Measurements from ENCODE around the gene ELOVL7. TPM values are rescaled to one million over a fixed set of nuclear protein-coding genes. Genes with fewer than 3 reads are reported as not detected.

Gene ELOVL7
- total RNA-seq, 2 experiments from 2014 or later = not detected

DNA sequence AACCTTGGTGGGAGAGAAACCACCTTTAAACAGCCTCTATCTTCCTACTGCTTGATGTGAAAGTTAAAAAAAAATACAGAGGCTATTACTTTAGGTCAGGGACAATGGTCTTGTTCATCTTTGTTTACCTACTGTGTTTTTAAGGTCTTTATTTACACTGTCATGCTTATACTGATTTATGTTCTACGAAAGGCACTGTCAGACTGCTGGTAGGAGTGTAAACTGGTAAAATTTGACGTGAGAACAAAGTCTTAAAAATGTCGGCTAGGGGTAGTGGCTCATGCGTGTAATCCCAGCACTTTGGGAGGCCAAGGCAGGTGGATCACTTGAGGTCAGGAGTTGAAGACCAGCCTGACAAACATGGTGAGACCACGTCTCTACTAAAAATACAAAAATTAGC lies 42.1 kb upstream of the ELOVL7 start:
- CTCF ChIA-PET = no interaction called here
- DNase-seq = no peak
- no peaks in the 10 kb centered on the region for H3K4me1 Mint-ChIP-seq (ENCODE audit: low read depth)
- intact Hi-C loops (cut with DNase I, micrococcal nuclease) = no loop called here
- TF ChIP-seq, protein P1, sequence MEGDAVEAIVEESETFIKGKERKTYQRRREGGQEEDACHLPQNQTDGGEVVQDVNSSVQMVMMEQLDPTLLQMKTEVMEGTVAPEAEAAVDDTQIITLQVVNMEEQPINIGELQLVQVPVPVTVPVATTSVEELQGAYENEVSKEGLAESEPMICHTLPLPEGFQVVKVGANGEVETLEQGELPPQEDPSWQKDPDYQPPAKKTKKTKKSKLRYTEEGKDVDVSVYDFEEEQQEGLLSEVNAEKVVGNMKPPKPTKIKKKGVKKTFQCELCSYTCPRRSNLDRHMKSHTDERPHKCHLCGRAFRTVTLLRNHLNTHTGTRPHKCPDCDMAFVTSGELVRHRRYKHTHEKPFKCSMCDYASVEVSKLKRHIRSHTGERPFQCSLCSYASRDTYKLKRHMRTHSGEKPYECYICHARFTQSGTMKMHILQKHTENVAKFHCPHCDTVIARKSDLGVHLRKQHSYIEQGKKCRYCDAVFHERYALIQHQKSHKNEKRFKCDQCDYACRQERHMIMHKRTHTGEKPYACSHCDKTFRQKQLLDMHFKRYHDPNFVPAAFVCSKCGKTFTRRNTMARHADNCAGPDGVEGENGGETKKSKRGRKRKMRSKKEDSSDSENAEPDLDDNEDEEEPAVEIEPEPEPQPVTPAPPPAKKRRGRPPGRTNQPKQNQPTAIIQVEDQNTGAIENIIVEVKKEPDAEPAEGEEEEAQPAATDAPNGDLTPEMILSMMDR (IDR thresholded peaks at IDR 0.05) = no peak
- Histone ChIP-seq H3K4me3 (ENCODE audit: low read length) (no peak overlapping the region), H3K27me3 (ENCODE audit: control insufficient read depth in 1 of 2, insufficient read depth in 2 of 2, low read length in 2 of 2) (no peaks in the 10 kb centered on the region), H3K4me1 (ENCODE audit: insufficient read depth, low read length) (no peaks in the 10 kb centered on the region), H3K9me3 (ENCODE audit: control insufficient read depth in 1 of 2, insufficient read depth in 1 of 2, low read length in 2 of 2) (peaks cover 0 to 11% of the 10 kb centered on the region in 2 experiments), H3K36me3 (ENCODE audit: insufficient read depth, low read length) (peaks cover 3% of the 10 kb centered on the region), H3K27ac (ENCODE audit: low read depth in 1 of 2, low read length in 2 of 2) (no peak overlapping the region)
- no peak for ATAC-seq (ENCODE audit: poor library complexity)
- no peaks in the 10 kb centered on the region for H3K27me3 Mint-ChIP-seq
- peaks cover 5% of the 10 kb centered on the region for H3K9me3 Mint-ChIP-seq
- peaks cover 80% of the 10 kb centered on the region for H3K36me3 Mint-ChIP-seq (ENCODE audit: low read depth)
- POLR2A ChIA-PET = no interaction called here
- no peak overlapping the region for H3K4me3 Mint-ChIP-seq
- H3K27ac Mint-ChIP-seq = no peak overlapping the region

DNA sequence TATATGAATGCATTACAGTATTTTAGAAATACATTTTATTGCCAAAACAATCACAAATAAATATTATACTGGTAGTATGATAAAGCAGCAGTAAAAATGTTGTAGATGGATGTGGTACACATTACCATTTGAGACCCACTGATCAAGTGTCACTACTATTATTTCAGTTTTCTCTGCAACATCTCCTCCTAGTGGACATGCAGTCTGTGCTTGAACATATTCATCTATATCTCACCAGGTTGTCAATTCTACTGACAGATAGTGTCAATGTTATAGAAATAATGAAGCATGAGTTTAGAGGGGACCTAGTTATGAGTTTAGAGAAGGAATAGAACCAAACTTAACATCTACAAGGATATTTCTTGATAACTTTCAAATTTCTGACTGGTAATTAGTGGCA lies 39.2 kb upstream of the ELOVL7 start:
- H3K9me3 Mint-ChIP-seq = peaks cover 5% of the 10 kb centered on the region
- Histone ChIP-seq H3K9me3 (ENCODE audit: control insufficient read depth in 1 of 2, insufficient read depth in 1 of 2, low read length in 2 of 2) (peaks cover 0 to 12% of the 10 kb centered on the region in 2 experiments), H3K27me3 (ENCODE audit: control insufficient read depth in 1 of 2, insufficient read depth in 2 of 2, low read length in 2 of 2) (no peaks in the 10 kb centered on the region), H3K4me3 (ENCODE audit: low read length) (no peak overlapping the region), H3K27ac (ENCODE audit: low read depth in 1 of 2, low read length in 2 of 2) (no peak overlapping the region), H3K36me3 (ENCODE audit: insufficient read depth, low read length) (no peaks in the 10 kb centered on the region), H3K4me1 (ENCODE audit: insufficient read depth, low read length) (no peaks in the 10 kb centered on the region)
- no peak overlapping the region for H3K27ac Mint-ChIP-seq
- TF ChIP-seq, protein P1 (IDR thresholded peaks at IDR 0.05) = no peak
- intact Hi-C loops (cut with DNase I, micrococcal nuclease) = no loop called here
- no peaks in the 10 kb centered on the region for H3K4me1 Mint-ChIP-seq (ENCODE audit: low read depth)
- H3K4me3 Mint-ChIP-seq = no peak overlapping the region
- H3K27me3 Mint-ChIP-seq = no peaks in the 10 kb centered on the region
- CTCF ChIA-PET = no interaction called here
- no peak for DNase-seq
- H3K36me3 Mint-ChIP-seq (ENCODE audit: low read depth) = peaks cover 60% of the 10 kb centered on the region
- no peak for ATAC-seq (ENCODE audit: poor library complexity)
- POLR2A ChIA-PET = no interaction called here

DNA sequence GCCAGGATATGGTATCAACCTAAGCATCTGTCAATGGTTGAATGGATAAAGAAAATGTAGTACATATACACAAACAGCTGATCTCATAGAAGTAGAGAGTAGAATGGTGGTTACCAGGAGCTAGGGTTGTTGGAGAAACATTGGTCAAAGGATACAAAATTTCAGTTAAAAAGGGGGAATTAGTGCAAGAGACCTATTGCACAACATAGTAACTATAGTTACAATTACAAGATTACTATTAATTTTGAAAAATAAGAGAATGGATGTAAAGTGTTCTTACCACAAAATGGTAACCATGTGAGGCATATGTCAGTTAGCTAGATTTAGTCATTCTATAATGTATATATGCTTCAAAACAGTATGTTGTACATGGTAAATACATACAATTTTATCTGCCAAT lies 28.8 kb upstream of the ELOVL7 start:
- H3K4me3 ChIP-seq (ENCODE audit: low read length) = no peak overlapping the region
- no peaks in the 10 kb centered on the region for H3K4me1 ChIP-seq (ENCODE audit: insufficient read depth, low read length)
- ChIA-PET CTCF (no interaction called here), POLR2A (no interaction called here)
- Mint-ChIP-seq H3K9me3 (peaks cover 20% of the 10 kb centered on the region), H3K27ac (no peak overlapping the region), H3K4me3 (no peak overlapping the region), H3K4me1 (ENCODE audit: low read depth) (no peaks in the 10 kb centered on the region), H3K36me3 (ENCODE audit: low read depth) (peaks cover 53% of the 10 kb centered on the region), H3K27me3 (no peaks in the 10 kb centered on the region)
- no peaks in the 10 kb centered on the region for H3K36me3 ChIP-seq (ENCODE audit: insufficient read depth, low read length)
- TF ChIP-seq, protein P1 (IDR thresholded peaks at IDR 0.05) = no peak
- DNase-seq (no peak), ATAC-seq (ENCODE audit: poor library complexity) (no peak)
- intact Hi-C loops (cut with DNase I, micrococcal nuclease) = no loop called here
- H3K27me3 ChIP-seq (ENCODE audit: control insufficient read depth in 1 of 2, insufficient read depth in 2 of 2, low read length in 2 of 2) = no peaks in the 10 kb centered on the region
- H3K9me3 ChIP-seq (ENCODE audit: control insufficient read depth in 1 of 2, insufficient read depth in 1 of 2, low read length in 2 of 2) = peaks cover 10 to 15% of the 10 kb centered on the region in 2 experiments
- H3K27ac ChIP-seq (ENCODE audit: low read depth in 1 of 2, low read length in 2 of 2) = no peak overlapping the region
